Hippocampal formation (tissue), 2 donors: Measurements from ENCODE around the gene RHBDL3.
"Not testable (repeated sequence)": the region's sequence is repeated elsewhere in the genome, so short reads cannot be mapped to it uniquely, and the experiment has no call there.

Source experiments
- DNase-seq, 2 donors: peaks; one replicate each; lab custom pipeline; 2025; lab: John Stamatoyannopoulos, UW

The RHBDL3 gene

GRCh38 chr17:32289471-32290070, 23.9 kb downstream of the RHBDL3 start:
- no peak for DNase-seq

- DNase-seq: no peak
Observed at GRCh38 chr17:32292094-32292493, 26.5 kb downstream of the RHBDL3 start.

- DNase-seq: no peak
Observed at GRCh38 chr17:32297424-32297823, 31.8 kb downstream of the RHBDL3 start.

- DNase-seq: no peak
Observed at GRCh38 chr17:32297860-32298259, 32.2 kb downstream of the RHBDL3 start.

GRCh38 chr17:32298298-32298697, 32.7 kb downstream of the RHBDL3 start:
- no peak for DNase-seq

- no peak for DNase-seq
Observed at GRCh38 chr17:32298721-32299579, 33.3 kb downstream of the RHBDL3 start.

- no peak for DNase-seq
Observed at GRCh38 chr17:32299580-32300164, 34.0 kb downstream of the RHBDL3 start.

GRCh38 chr17:32302037-32302436, 36.4 kb downstream of the RHBDL3 start:
- no peak for DNase-seq

GRCh38 chr17:32302860-32303649, 37.4 kb downstream of the RHBDL3 start:
- no peak for DNase-seq

GRCh38 chr17:32303781-32304288, 38.2 kb downstream of the RHBDL3 start:
- DNase-seq: no peak

- no peak for DNase-seq
Observed at GRCh38 chr17:32305049-32305448, 39.4 kb downstream of the RHBDL3 start.

GRCh38 chr17:32307658-32308057, 42.0 kb downstream of the RHBDL3 start:
- DNase-seq: no peak

GRCh38 chr17:32311028-32311536, 45.5 kb downstream of the RHBDL3 start:
- peak in 1 of 2 donors; percentile 27 for DNase-seq

GRCh38 chr17:32314636-32315035, 49.0 kb downstream of the RHBDL3 start:
- DNase-seq: no peak

- DNase-seq: no peak
Observed at GRCh38 chr17:32315171-32315570, 49.5 kb downstream of the RHBDL3 start.

- DNase-seq: not testable (repeated sequence)
Observed at GRCh38 chr17:32316653-32317052, 51.0 kb downstream of the RHBDL3 start.

GRCh38 chr17:32317353-32317752, 51.7 kb downstream of the RHBDL3 start:
- DNase-seq: no peak

GRCh38 chr17:32318071-32318470, 52.4 kb downstream of the RHBDL3 start:
- no peak for DNase-seq

- DNase-seq: peak; percentile 34 to 37
Observed at GRCh38 chr17:32319548-32319905, 53.9 kb downstream of the RHBDL3 start.

GRCh38 chr17:32320080-32320479, 54.4 kb downstream of the RHBDL3 start:
- DNase-seq: not testable (repeated sequence)

- no peak for DNase-seq
Observed at GRCh38 chr17:32320847-32321246, 55.2 kb downstream of the RHBDL3 start.

- no peak for DNase-seq
Observed at GRCh38 chr17:32323046-32323445, 57.4 kb downstream of the RHBDL3 start.
